CD4-positive, alpha-beta T cell treated with Interleukin-15 for 4 hours (primary cell): ENCODE measurements around the gene PRKAG2.
"Not testable (repeated sequence)": the region's sequence is repeated elsewhere in the genome, so short reads cannot be mapped to it uniquely, and the experiment has no call there.

Experiments
- DNase-seq: peaks from one replicate; pipeline ENCODE4 v3.0.0-alpha.2; 2020; ENCODE audit warnings: low spot score

PRKAG2 gene

GRCh38 chr7:151785681-151785965, 91.3 kb downstream of the PRKAG2 start:
- DNase-seq: no peak

- no peak for DNase-seq
Observed at GRCh38 chr7:151784853-151785680, 91.8 kb downstream of the PRKAG2 start.

- no peak for DNase-seq
Observed at GRCh38 chr7:151783958-151784575, 92.8 kb downstream of the PRKAG2 start.

- peak; percentile 70 for DNase-seq
Observed at GRCh38 chr7:151782598-151783448, 94.1 kb downstream of the PRKAG2 start.

- not testable (repeated sequence) for DNase-seq
Observed at GRCh38 chr7:151782256-151782597, 94.7 kb downstream of the PRKAG2 start.

GRCh38 chr7:151781161-151781845, 95.6 kb downstream of the PRKAG2 start:
- DNase-seq: no peak

GRCh38 chr7:151780631-151781030, 96.3 kb downstream of the PRKAG2 start:
- no peak for DNase-seq

GRCh38 chr7:151779678-151780077, 97.2 kb downstream of the PRKAG2 start:
- DNase-seq: no peak

- no peak for DNase-seq
Observed at GRCh38 chr7:151779255-151779654, 97.7 kb downstream of the PRKAG2 start.

GRCh38 chr7:151777908-151778670, 98.8 kb downstream of the PRKAG2 start:
- no peak for DNase-seq

GRCh38 chr7:151777495-151777880, 99.4 kb downstream of the PRKAG2 start:
- no peak for DNase-seq

GRCh38 chr7:151776876-151777494, 99.9 kb downstream of the PRKAG2 start:
- DNase-seq: no peak

- DNase-seq: no peak
Observed at GRCh38 chr7:151776446-151776845, 100.5 kb downstream of the PRKAG2 start.

GRCh38 chr7:151775547-151776443, 101.1 kb downstream of the PRKAG2 start:
- no peak for DNase-seq

- DNase-seq: no peak
Observed at GRCh38 chr7:151774951-151775350, 102.0 kb downstream of the PRKAG2 start.

- DNase-seq: no peak
Observed at GRCh38 chr7:151773797-151774196, 103.1 kb downstream of the PRKAG2 start.

GRCh38 chr7:151770232-151770631, 106.7 kb downstream of the PRKAG2 start:
- no peak for DNase-seq

- peak; percentile 59 for DNase-seq
Observed at GRCh38 chr7:151769188-151769821, 107.6 kb downstream of the PRKAG2 start.

- no peak for DNase-seq
Observed at GRCh38 chr7:151768805-151769187, 108.1 kb downstream of the PRKAG2 start.

GRCh38 chr7:151767557-151767956, 109.4 kb downstream of the PRKAG2 start:
- DNase-seq: no peak
